ENCODE data around the gene PARVB.

DNA sequence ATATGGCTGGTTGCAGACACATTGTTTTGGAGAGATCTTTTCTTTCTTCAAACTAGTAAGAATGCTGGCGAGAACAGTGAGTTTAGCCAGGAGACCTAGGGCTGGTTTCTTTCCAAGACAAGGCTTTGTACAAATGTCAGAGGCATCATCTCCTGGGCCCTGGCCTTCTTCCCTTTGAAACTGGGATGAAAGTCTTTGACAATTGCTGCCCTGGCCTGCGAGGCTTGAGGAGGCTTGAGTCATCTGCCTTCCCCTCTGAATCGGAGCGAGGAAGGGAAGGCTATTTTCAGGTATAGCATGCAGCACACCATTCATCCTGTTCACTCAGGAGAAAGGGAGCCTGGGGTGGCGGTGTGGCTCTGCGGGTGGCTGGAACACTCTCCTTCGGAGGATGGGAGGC is 135.1 kb downstream of the PARVB start:
- no peak for TF ChIP-seq YY1 (IDR thresholded peaks at IDR 0.05; ENCODE audit: insufficient read depth, insufficient read length)
- no peak for TF ChIP-seq SUZ12 (IDR thresholded peaks at IDR 0.05; ENCODE audit: extremely low read depth, insufficient read depth, insufficient read length)
- no peak for TF ChIP-seq ZNF274 (IDR thresholded peaks at IDR 0.05; ENCODE audit: low read depth, low read length)

Measured in NT2/D1 (cell line).